HG02798 (cell line): ENCODE results near the gene TBC1D23.
"Not testable (repeated sequence)": the region's sequence is repeated elsewhere in the genome, so short reads cannot be mapped to it uniquely, and the experiment has no call there.

Experiments used
- ATAC-seq: cut with Tn5 transposase; IDR thresholded peaks from one replicate; pipeline ENCODE4 v1.9.1; 2021; ENCODE audit warnings: mild to moderate bottlenecking; ENCODE audit not compliant: unreplicated experiment, poor library complexity

The TBC1D23 gene

GRCh38 chr3:100254168-100254777 is 6.5 kb upstream of the TBC1D23 start:
- peak; percentile 83 for ATAC-seq

- no peak for ATAC-seq
These were observed 4.1 kb upstream of the TBC1D23 start for GRCh38 chr3:100256731-100257151.

GRCh38 chr3:100257586-100257985 is 3.2 kb upstream of the TBC1D23 start:
- no peak for ATAC-seq

- no peak for ATAC-seq
These were observed 609 bp upstream of the TBC1D23 start for GRCh38 chr3:100260081-100260684.

GRCh38 chr3:100261485-100261903 is 702 bp downstream of the TBC1D23 start:
- no peak for ATAC-seq

GRCh38 chr3:100262925-100263324 is 2.1 kb downstream of the TBC1D23 start:
- not testable (repeated sequence) for ATAC-seq

GRCh38 chr3:100263583-100263982 is 2.8 kb downstream of the TBC1D23 start:
- no peak for ATAC-seq

- no peak for ATAC-seq
These were observed 3.5 kb downstream of the TBC1D23 start for GRCh38 chr3:100264242-100264641.

GRCh38 chr3:100265016-100265415 is 4.2 kb downstream of the TBC1D23 start:
- ATAC-seq, result no peak

- no peak for ATAC-seq
These were observed 5.7 kb downstream of the TBC1D23 start for GRCh38 chr3:100266531-100266930.

- no peak for ATAC-seq
These were observed 7.4 kb downstream of the TBC1D23 start for GRCh38 chr3:100268156-100268555.

- ATAC-seq, result no peak
These were observed 8.2 kb downstream of the TBC1D23 start for GRCh38 chr3:100269001-100269400.

GRCh38 chr3:100269410-100270214 is 8.8 kb downstream of the TBC1D23 start:
- no peak for ATAC-seq

- no peak for ATAC-seq
These were observed 9.4 kb downstream of the TBC1D23 start for GRCh38 chr3:100270215-100270583.

GRCh38 chr3:100271522-100271921 is 10.7 kb downstream of the TBC1D23 start:
- ATAC-seq, result no peak

GRCh38 chr3:100272797-100273611 is 12.2 kb downstream of the TBC1D23 start:
- ATAC-seq, result not testable (repeated sequence)

GRCh38 chr3:100274361-100274760 is 13.6 kb downstream of the TBC1D23 start:
- no peak for ATAC-seq

GRCh38 chr3:100277255-100277800 is 16.5 kb downstream of the TBC1D23 start:
- ATAC-seq, result no peak

- no peak for ATAC-seq
These were observed 18.1 kb downstream of the TBC1D23 start for GRCh38 chr3:100278910-100279309.

- ATAC-seq, result no peak
These were observed 27.6 kb downstream of the TBC1D23 start for GRCh38 chr3:100288288-100288894.
